Mesendoderm (in vitro differentiated cells): Measurements from ENCODE around the gene LIMA1.
A peak's percentile ranks its signal among the peaks of the same experiment; 100 is the strongest.

ENCODE experiments used
- DNase-seq: peaks from one replicate; pipeline ENCODE4 v3.0.0; 2013
- H2AK5ac ChIP-seq: 2 replicates; pipeline ENCODE4 v1.6.1; 2013; ENCODE audit warnings: low read length, inconsistent platforms
- H2BK120ac ChIP-seq: 2 replicates; pipeline ENCODE4 v1.6.1; 2013; ENCODE audit warnings: low read depth, mild to moderate bottlenecking, low read length, moderate library complexity, mixed read lengths
- H2BK15ac ChIP-seq: replicated peaks from 2 replicates; pipeline ENCODE4 v1.6.1; 2013; ENCODE audit warnings: low read depth, mild to moderate bottlenecking, moderate library complexity
- H2BK5ac ChIP-seq: 2 replicates; pipeline ENCODE4 v1.6.1; 2013; ENCODE audit warnings: low read length, inconsistent platforms
- H3K18ac ChIP-seq: 2 replicates; pipeline ENCODE4 v1.6.1; 2013; ENCODE audit warnings: mild to moderate bottlenecking, low read length, mixed read lengths
- H3K23ac ChIP-seq: one replicate; pipeline ENCODE4 v1.6.1; 2013; ENCODE audit warnings: low read length
- H3K27ac ChIP-seq: 2 replicates; pipeline ENCODE4 v1.5.1; 2013; ENCODE audit warnings: low read depth, mild to moderate bottlenecking, inconsistent platforms, low read length, moderate library complexity
- H3K27me3 ChIP-seq: 2 replicates; pipeline ENCODE4 v1.6.1; 2013; ENCODE audit warnings: low read length, control low read depth, mild to moderate bottlenecking, inconsistent platforms; ENCODE audit not compliant: insufficient read depth, poor library complexity
- H3K36me3 ChIP-seq: 2 replicates; pipeline ENCODE4 v1.6.1; 2013; ENCODE audit warnings: low read length, inconsistent platforms; ENCODE audit not compliant: control insufficient read depth, insufficient read depth
- H3K4ac ChIP-seq: one replicate; pipeline ENCODE4 v1.6.1; 2013; ENCODE audit warnings: low read depth, mild to moderate bottlenecking, low read length, moderate library complexity
- H3K4me1 ChIP-seq: 2 replicates; pipeline ENCODE4 v1.6.1; 2013; ENCODE audit warnings: low read depth, low read length, inconsistent platforms; ENCODE audit not compliant: control insufficient read depth
- H3K4me2 ChIP-seq: 2 replicates; pipeline ENCODE4 v1.6.1; 2013; ENCODE audit warnings: low read length
- H3K4me3 ChIP-seq: 2 replicates; pipeline ENCODE4 v1.5.1; 2013; ENCODE audit warnings: mild to moderate bottlenecking, low read length
- H3K56ac ChIP-seq: one replicate; pipeline ENCODE4 v1.6.1; 2013; ENCODE audit warnings: low read length
- H3K79me1 ChIP-seq: 2 replicates; pipeline ENCODE4 v1.6.1; 2013; ENCODE audit warnings: low read length, inconsistent platforms
- H3K79me2 ChIP-seq: 2 replicates; pipeline ENCODE4 v1.6.1; 2013; ENCODE audit warnings: mild to moderate bottlenecking, low read length; ENCODE audit not compliant: control insufficient read depth, insufficient read depth
- H3K9ac ChIP-seq: 2 replicates; pipeline ENCODE4 v1.6.1; 2013; ENCODE audit warnings: low read length, inconsistent platforms
- H4K5ac ChIP-seq: one replicate; pipeline ENCODE4 v1.6.1; 2013; ENCODE audit warnings: low read length
- H4K8ac ChIP-seq: one replicate; pipeline ENCODE4 v1.6.1; 2013; ENCODE audit warnings: low read depth, mild to moderate bottlenecking, control low read depth, low read length, moderate library complexity
- WGBS: extraction: QIAGEN DNeasy Blood & Tissue Kit; methylation state at CpG from one replicate; pipeline ENCODE4 v1.1.7; 2013; ENCODE audit warnings: low lambda C conversion rate, missing lambda C conversion rate; ENCODE audit not compliant: insufficient coverage; ENCODE audit errors: extremely low coverage; 5-methylcytosine and 5-hydroxymethylcytosine counted together

LIMA1 gene

GRCh38 chr12:50201987-50202521 is 81.3 kb downstream of the LIMA1 start:
- Histone ChIP-seq H3K79me1 (no peaks in the 10 kb centered on the region), H4K8ac (no peak overlapping the region), H2AK5ac (no peak overlapping the region), H3K79me2 (peaks cover 2% of the 10 kb centered on the region), H3K4me1 (no peaks in the 10 kb centered on the region), H3K4me2 (no peak overlapping the region), H3K27ac (peak overlapping the region; percentile 70), H3K36me3 (peaks cover 4% of the 10 kb centered on the region), H3K27me3 (no peaks in the 10 kb centered on the region), H3K4ac (no peak overlapping the region), H3K4me3 (no peak overlapping the region), H3K9ac (no peak overlapping the region), H3K18ac (peak overlapping the region; percentile 5), H2BK5ac (no peak overlapping the region), H3K23ac (no peak overlapping the region), H2BK15ac (no peak overlapping the region), H3K56ac (no peak overlapping the region), H2BK120ac (no peak overlapping the region), H4K5ac (no peak overlapping the region)
- peak; percentile 94 for DNase-seq
- WGBS = no CpG with 5 or more reads among the region's 3 CpGs

GRCh38 chr12:50200552-50201273 is 82.6 kb downstream of the LIMA1 start:
- no peak overlapping the region for H4K5ac ChIP-seq
- H3K79me1 ChIP-seq = no peaks in the 10 kb centered on the region
- H3K4me3 ChIP-seq = no peak overlapping the region
- no peak overlapping the region for H2BK15ac ChIP-seq
- peaks cover 4% of the 10 kb centered on the region for H3K36me3 ChIP-seq
- no peaks in the 10 kb centered on the region for H3K79me2 ChIP-seq
- H3K56ac ChIP-seq = no peak overlapping the region
- H3K23ac ChIP-seq = no peak overlapping the region
- H3K4me2 ChIP-seq = no peak overlapping the region
- H3K4me1 ChIP-seq = no peaks in the 10 kb centered on the region
- no peak overlapping the region for H3K4ac ChIP-seq
- no peaks in the 10 kb centered on the region for H3K27me3 ChIP-seq
- H3K27ac ChIP-seq = no peak overlapping the region
- H2BK120ac ChIP-seq = no peak overlapping the region
- no peak overlapping the region for H3K9ac ChIP-seq
- no CpG with 5 or more reads among the region's 2 CpGs for WGBS
- no peak overlapping the region for H2AK5ac ChIP-seq
- DNase-seq = no peak
- H3K18ac ChIP-seq = no peak overlapping the region
- no peak overlapping the region for H2BK5ac ChIP-seq
- no peak overlapping the region for H4K8ac ChIP-seq

- H3K79me1 ChIP-seq = no peaks in the 10 kb centered on the region
- no peak overlapping the region for H3K4me3 ChIP-seq
- H2BK5ac ChIP-seq = no peak overlapping the region
- H3K79me2 ChIP-seq = no peaks in the 10 kb centered on the region
- no peak overlapping the region for H4K8ac ChIP-seq
- H3K9ac ChIP-seq = no peak overlapping the region
- no peak overlapping the region for H3K27ac ChIP-seq
- no peak overlapping the region for H2AK5ac ChIP-seq
- no peaks in the 10 kb centered on the region for H3K27me3 ChIP-seq
- WGBS = no CpG with 5 or more reads among the region's 5 CpGs
- no peak overlapping the region for H3K23ac ChIP-seq
- no peak overlapping the region for H3K4me2 ChIP-seq
- H2BK15ac ChIP-seq = no peak overlapping the region
- no peak for DNase-seq
- no peak overlapping the region for H2BK120ac ChIP-seq
- H3K56ac ChIP-seq = no peak overlapping the region
- H3K18ac ChIP-seq = no peak overlapping the region
- no peak overlapping the region for H4K5ac ChIP-seq
- no peaks in the 10 kb centered on the region for H3K4me1 ChIP-seq
- no peak overlapping the region for H3K4ac ChIP-seq
- peaks cover 4% of the 10 kb centered on the region for H3K36me3 ChIP-seq
These were observed 84.5 kb downstream of the LIMA1 start for GRCh38 chr12:50198829-50199228.

- H3K27me3 ChIP-seq = no peaks in the 10 kb centered on the region
- peaks cover 4% of the 10 kb centered on the region for H3K36me3 ChIP-seq
- no peak overlapping the region for H2BK5ac ChIP-seq
- no peak overlapping the region for H4K5ac ChIP-seq
- H3K56ac ChIP-seq = no peak overlapping the region
- no CpG with 5 or more reads among the region's 5 CpGs for WGBS
- H3K79me1 ChIP-seq = no peaks in the 10 kb centered on the region
- H3K9ac ChIP-seq = no peak overlapping the region
- H3K79me2 ChIP-seq = no peaks in the 10 kb centered on the region
- H3K4me1 ChIP-seq = no peaks in the 10 kb centered on the region
- no peak overlapping the region for H3K4ac ChIP-seq
- no peak overlapping the region for H2AK5ac ChIP-seq
- H4K8ac ChIP-seq = no peak overlapping the region
- no peak overlapping the region for H2BK120ac ChIP-seq
- no peak overlapping the region for H3K23ac ChIP-seq
- no peak overlapping the region for H3K4me3 ChIP-seq
- no peak for DNase-seq
- H3K4me2 ChIP-seq = no peak overlapping the region
- no peak overlapping the region for H2BK15ac ChIP-seq
- no peak overlapping the region for H3K27ac ChIP-seq
- no peak overlapping the region for H3K18ac ChIP-seq
These were observed 86.0 kb downstream of the LIMA1 start for GRCh38 chr12:50197297-50197727.

GRCh38 chr12:50196537-50196936 is 86.8 kb downstream of the LIMA1 start:
- Histone ChIP-seq H3K79me1 (no peaks in the 10 kb centered on the region), H3K4me3 (no peak overlapping the region), H3K18ac (no peak overlapping the region), H4K5ac (no peak overlapping the region), H3K4me1 (no peaks in the 10 kb centered on the region), H3K4me2 (no peak overlapping the region), H2BK15ac (no peak overlapping the region), H3K23ac (no peak overlapping the region), H3K27ac (no peak overlapping the region), H2AK5ac (no peak overlapping the region), H3K4ac (no peak overlapping the region), H3K56ac (no peak overlapping the region), H3K79me2 (no peaks in the 10 kb centered on the region), H3K27me3 (no peaks in the 10 kb centered on the region), H4K8ac (no peak overlapping the region), H3K9ac (no peak overlapping the region), H3K36me3 (peaks cover 4% of the 10 kb centered on the region), H2BK120ac (no peak overlapping the region), H2BK5ac (no peak overlapping the region)
- no CpG with 5 or more reads among the region's 4 CpGs for WGBS
- DNase-seq = no peak

GRCh38 chr12:50195832-50196231 is 87.5 kb downstream of the LIMA1 start:
- no peak for DNase-seq
- H2AK5ac ChIP-seq = no peak overlapping the region

More at GRCh38 chr12:50195832-50196231, 87.5 kb downstream of the LIMA1 start:
- Histone ChIP-seq H4K5ac (no peak overlapping the region), H3K23ac (no peak overlapping the region), H2BK120ac (no peak overlapping the region), H3K18ac (no peak overlapping the region), H3K27me3 (no peaks in the 10 kb centered on the region), H4K8ac (no peak overlapping the region), H3K4ac (no peak overlapping the region), H3K79me1 (no peaks in the 10 kb centered on the region), H2BK15ac (no peak overlapping the region), H3K9ac (no peak overlapping the region), H3K4me2 (no peak overlapping the region), H3K27ac (no peak overlapping the region), H3K4me1 (no peaks in the 10 kb centered on the region), H2BK5ac (no peak overlapping the region), H3K79me2 (no peaks in the 10 kb centered on the region), H3K4me3 (no peak overlapping the region), H3K56ac (no peak overlapping the region), H3K36me3 (peaks cover 4% of the 10 kb centered on the region)
- no CpG with 5 or more reads among the region's 4 CpGs for WGBS
